ENCODE data around the gene HTT.

The HTT gene

GRCh38 chr4:3248811-3249661 lies 174.6 kb downstream of the HTT start, which contains the start of gene MSANTD1:
Gene MSANTD1 (plus strand): TSS chr4:3249159. CDS start chr4:3249223, 64 bp downstream.
- no peak for TF ChIP-seq CTCF (IDR thresholded peaks at IDR 0.05; ENCODE audit: low read depth, low read length)
- no peak within 1 kb of the TSS for H3K4me3 ChIP-seq (replicated peaks in 1 of 2; ENCODE audit: low read depth in 2 of 2, low read length in 2 of 2)
- peak; percentile 47 to 57 for DNase-seq (ENCODE audit: low read depth in 2 of 2)

GRCh38 chr4:3249711-3250437 lies 175.4 kb downstream of the HTT start:
- H3K4me3 ChIP-seq (replicated peaks in 1 of 2; ENCODE audit: low read depth in 2 of 2, low read length in 2 of 2): no peak overlapping the region
- no peak for TF ChIP-seq CTCF (IDR thresholded peaks at IDR 0.05; ENCODE audit: low read depth, low read length)
- no peak for DNase-seq (ENCODE audit: low read depth in 2 of 2)

- DNase-seq (ENCODE audit: low read depth in 2 of 2): no peak
- TF ChIP-seq CTCF (IDR thresholded peaks at IDR 0.05; ENCODE audit: low read depth, low read length): no peak
- no peak overlapping the region for H3K4me3 ChIP-seq (replicated peaks in 1 of 2; ENCODE audit: low read depth in 2 of 2, low read length in 2 of 2)
These were observed 176.0 kb downstream of the HTT start for GRCh38 chr4:3250438-3250955.

- DNase-seq (ENCODE audit: low read depth in 2 of 2): peak in 1 of 2 donors; percentile 44
- no peak overlapping the region for H3K4me3 ChIP-seq (replicated peaks in 1 of 2; ENCODE audit: low read depth in 2 of 2, low read length in 2 of 2)
- no peak for TF ChIP-seq CTCF (IDR thresholded peaks at IDR 0.05; ENCODE audit: low read depth, low read length)
These were observed 176.6 kb downstream of the HTT start for GRCh38 chr4:3250956-3251690.

- no peak overlapping the region for H3K4me3 ChIP-seq (replicated peaks in 1 of 2; ENCODE audit: low read depth in 2 of 2, low read length in 2 of 2)
- DNase-seq (ENCODE audit: low read depth in 2 of 2): no peak
- TF ChIP-seq CTCF (IDR thresholded peaks at IDR 0.05; ENCODE audit: low read depth, low read length): no peak
These were observed 177.4 kb downstream of the HTT start for GRCh38 chr4:3251691-3252479.

GRCh38 chr4:3252480-3252828 lies 178.0 kb downstream of the HTT start:
- no peak overlapping the region for H3K4me3 ChIP-seq (replicated peaks in 1 of 2; ENCODE audit: low read depth in 2 of 2, low read length in 2 of 2)
- DNase-seq (ENCODE audit: low read depth in 2 of 2): no peak
- TF ChIP-seq CTCF (IDR thresholded peaks at IDR 0.05; ENCODE audit: low read depth, low read length): no peak
